NOMO-1 (cell line): ENCODE measurements around the gene STAMBPL1.
"Not testable (repeated sequence)": the region's sequence is repeated elsewhere in the genome, so short reads cannot be mapped to it uniquely, and the experiment has no call there.

Source experiments
- DNase-seq, 2 experiments: peaks; one replicate each; lab custom pipeline; 2025; ENCODE audit not compliant: unreplicated experiment in 2 of 2; lab: John Stamatoyannopoulos, UW

STAMBPL1 gene

GRCh38 chr10:88916986-88917385, 36.9 kb downstream of the STAMBPL1 start:
- no peak for DNase-seq

- DNase-seq = no peak
These were observed 38.3 kb downstream of the STAMBPL1 start for GRCh38 chr10:88918191-88918905.

DNA sequence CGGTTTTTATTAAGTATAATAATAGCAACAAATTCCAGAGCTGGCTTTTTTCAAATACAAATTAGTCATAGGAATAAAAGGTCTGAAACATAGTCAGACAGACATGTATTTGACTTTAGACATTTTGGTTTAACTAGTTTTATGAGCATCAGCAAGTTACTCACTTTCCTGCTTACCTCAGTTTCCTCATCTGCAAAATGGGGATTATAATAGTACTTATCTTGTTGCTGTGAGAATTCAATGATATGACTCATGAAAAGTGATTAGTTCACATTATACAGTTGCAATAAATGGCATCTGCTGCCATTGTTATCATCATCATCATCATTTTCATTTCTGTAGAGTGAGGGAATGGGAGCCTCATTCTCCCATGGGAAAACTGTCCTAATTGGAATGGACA, 39.0 kb downstream of the STAMBPL1 start:
- DNase-seq = no peak

- no peak for DNase-seq
These were observed 40.2 kb downstream of the STAMBPL1 start for GRCh38 chr10:88920198-88920597.

GRCh38 chr10:88920986-88921593, 41.0 kb downstream of the STAMBPL1 start:
- DNase-seq = no peak

DNA sequence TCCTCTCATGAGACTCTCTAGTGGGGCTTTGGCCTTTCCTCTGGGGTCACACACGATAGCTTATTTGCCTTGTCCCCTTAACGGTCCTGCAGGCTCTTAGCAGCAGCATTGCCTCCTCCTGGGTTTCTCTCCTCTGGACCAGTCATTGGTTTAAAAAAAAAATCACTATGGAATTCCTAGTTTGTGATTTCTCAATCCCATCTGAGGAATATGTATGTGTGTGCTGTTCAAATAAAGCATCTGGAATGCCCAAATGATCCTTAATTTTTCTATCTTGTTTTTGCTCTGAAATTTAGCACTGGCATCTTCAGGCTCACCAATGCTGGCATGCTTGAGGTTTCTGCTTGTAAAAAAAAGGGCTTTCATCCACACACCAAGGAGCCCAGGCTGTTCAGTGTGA, 42.0 kb downstream of the STAMBPL1 start:
- DNase-seq = no peak

DNA sequence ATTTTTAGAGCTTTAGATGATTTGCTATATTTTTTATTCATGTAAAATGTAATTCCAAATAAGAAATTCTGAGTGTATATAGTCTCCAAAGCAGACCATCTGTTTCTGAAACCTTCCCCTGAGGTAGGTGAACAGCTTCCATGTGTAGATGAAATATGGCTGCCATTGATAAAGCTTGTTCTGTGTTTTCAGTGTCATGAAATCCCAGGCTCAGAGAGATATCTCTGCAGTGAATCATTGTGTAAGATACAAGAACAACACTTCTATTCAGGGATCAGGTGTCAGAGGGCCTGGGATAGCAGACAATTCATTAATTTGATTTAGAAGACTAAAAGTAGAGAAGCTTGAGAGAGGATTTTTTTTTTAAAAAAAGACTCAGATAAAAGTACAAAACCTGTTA, 43.5 kb downstream of the STAMBPL1 start:
- no peak for DNase-seq

GRCh38 chr10:88926566-88927415, 46.7 kb downstream of the STAMBPL1 start:
- peak; percentile 70 to 89 for DNase-seq

GRCh38 chr10:88927416-88927690, 47.3 kb downstream of the STAMBPL1 start:
- no peak for DNase-seq

DNA sequence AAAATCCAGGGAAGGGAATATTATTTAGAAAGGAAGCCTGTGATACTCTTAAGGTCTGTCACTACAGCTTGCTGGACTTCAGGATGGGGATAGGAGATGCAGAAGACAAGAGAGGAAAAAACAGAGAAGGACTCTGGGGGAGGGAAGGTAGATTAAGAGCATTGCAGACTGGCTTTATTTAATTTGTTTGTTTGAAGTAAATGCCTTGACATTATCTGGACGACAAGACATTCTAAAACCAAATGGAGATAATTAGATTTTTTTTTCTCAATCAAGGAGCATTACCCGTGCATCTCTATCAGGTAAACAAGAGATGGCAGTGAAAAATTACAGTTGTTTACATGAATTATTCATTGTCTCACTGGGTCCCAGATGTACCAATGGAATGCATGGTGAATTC, 48.2 kb downstream of the STAMBPL1 start:
- no peak for DNase-seq

- DNase-seq = no peak
These were observed 51.5 kb downstream of the STAMBPL1 start for GRCh38 chr10:88931548-88931947.

DNA sequence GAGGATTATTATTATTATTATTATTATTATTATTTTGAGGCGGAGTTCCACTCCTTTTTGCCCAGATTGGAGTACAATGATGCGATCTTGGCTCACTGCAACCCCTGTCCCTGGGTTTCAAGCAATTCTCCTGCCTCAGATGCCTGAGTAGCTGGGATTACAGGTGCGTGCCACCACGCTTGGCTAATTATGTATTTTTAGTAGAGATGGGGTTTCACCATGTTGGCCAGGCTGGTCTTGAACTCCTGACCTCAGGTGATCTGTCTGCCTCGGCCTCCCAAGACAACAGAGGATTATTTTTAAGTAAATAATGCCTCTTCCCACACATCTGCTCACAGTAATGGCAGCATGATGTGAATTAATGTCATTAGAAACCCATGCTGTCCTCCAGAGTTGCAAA, 52.0 kb downstream of the STAMBPL1 start:
- not testable (repeated sequence) for DNase-seq

GRCh38 chr10:88932539-88933256, 52.7 kb downstream of the STAMBPL1 start:
- peak; percentile 22 to 73 for DNase-seq

- DNase-seq = no peak
These were observed 53.5 kb downstream of the STAMBPL1 start for GRCh38 chr10:88933564-88933963.

DNA sequence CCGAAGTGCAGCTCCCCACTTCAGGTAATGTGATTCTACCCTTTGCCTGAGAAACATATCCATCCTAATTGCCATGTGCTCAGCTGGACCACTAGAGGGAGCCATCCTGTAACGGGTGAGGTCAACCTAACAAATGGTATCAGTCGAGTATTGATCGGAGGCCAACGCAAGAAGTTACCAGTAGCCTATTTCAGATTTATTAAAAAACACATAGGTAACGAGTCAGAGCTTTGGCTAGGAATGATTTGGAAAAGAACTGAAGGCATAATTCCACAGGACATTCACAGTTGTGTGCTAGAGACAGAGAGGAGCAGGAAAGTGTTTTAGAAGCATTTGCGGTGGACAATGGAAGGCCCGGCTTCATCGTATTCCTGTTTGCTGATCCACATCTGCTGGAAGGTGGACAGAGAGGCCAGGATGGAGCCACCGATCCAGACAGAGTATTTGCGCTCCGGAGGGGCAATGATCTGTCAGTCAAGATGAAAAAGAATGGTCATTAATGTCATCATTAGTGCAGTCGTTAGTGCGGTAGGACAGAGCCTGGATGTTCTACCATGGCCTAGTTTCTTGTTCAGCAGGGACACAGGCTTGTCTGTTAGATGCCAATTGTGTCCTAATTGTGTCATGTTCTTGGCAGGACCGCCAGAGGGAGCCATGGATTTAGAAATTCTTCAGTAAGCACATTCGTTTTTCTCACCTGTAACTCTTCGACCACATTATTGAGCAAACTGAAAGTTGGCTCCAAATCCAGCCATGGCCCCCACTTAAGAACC, 55.0 kb downstream of the STAMBPL1 start:
- DNase-seq = peak; percentile 54 to 71

DNA sequence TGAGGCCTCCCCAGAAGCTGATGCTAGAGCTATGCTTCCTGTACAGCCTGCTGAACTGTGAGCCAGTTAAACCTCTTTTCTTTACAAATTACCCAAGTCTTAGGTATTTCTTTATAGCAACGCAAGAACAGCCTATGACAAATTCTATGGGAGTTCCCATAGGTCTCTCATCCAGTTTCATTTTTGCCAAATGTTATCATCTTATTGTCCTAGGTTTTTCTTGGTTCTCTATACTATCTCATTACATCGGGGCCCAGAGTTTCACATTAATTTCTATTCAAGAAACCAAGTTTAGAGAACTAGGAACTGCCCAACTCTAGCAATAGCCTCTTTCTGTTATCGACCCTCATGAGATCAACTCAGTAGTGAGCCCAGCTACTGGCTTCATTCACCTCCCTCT, 56.6 kb downstream of the STAMBPL1 start:
- no peak for DNase-seq

GRCh38 chr10:88938039-88938438, 58.0 kb downstream of the STAMBPL1 start:
- no peak for DNase-seq

DNA sequence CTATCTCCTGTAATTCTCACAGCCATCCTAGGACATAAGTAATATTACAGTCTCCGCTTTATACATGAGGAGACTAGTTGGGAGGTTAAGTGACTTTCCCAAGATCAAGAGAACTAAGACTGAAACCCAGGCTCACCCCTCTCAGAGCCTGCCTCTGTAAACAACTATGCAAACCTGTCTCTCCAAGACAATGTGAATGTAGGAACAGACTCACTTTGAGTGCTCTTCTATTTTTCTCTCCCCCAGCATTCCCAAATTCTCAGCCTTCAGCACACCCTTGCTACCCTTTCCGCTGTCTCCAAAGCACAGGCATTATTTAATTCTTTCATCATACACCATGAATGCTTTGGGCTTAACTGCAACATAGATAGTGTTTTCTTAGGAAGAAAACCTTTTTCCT, 58.9 kb downstream of the STAMBPL1 start:
- no peak for DNase-seq

- no peak for DNase-seq
These were observed 61.0 kb downstream of the STAMBPL1 start for GRCh38 chr10:88941026-88941425.

DNA sequence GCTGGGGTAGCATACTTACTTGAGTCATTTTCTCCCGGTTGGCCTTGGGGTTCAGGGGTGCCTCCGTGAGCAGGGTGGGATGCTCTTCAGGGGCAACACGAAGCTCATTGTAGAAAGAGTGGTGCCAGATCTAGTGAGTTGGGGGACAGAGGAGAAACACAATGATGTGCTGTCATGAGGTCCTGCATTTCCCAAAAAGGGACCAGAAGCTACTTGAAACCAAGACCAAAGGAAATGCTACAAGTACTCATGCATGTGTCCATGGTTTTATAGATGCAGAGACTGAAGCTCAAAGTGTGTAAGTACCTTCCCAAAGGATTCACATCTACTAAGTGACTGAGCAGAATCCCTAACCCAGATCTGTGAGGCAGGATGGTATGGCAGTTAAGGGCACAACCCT, 63.7 kb downstream of the STAMBPL1 start:
- DNase-seq = no peak

- DNase-seq = peak; percentile 24 to 68
These were observed 64.8 kb downstream of the STAMBPL1 start for GRCh38 chr10:88944813-88945212.
